Bronchial epithelial cell (primary cell): ENCODE measurements around the gene THEM4. TPM values are rescaled to one million over a fixed set of nuclear protein-coding genes. Genes with fewer than 3 reads are reported as not detected.

Experiments used
- DNase-seq: peaks from one replicate; pipeline ENCODE4 v3.0.0-alpha.2; 2010; ENCODE audit warnings: low read depth
- FAIRE-seq: peaks from 2 replicates; lab custom pipeline; 2011; peaks lifted over from hg19 to GRCh38; lab: Jason Lieb, UNC
- H3K27me3 ChIP-seq: 2 replicates; pipeline ENCODE4 v1.5.1; 2011; ENCODE audit warnings: low read length; ENCODE audit not compliant: control insufficient read depth, insufficient read depth
- H3K36me3 ChIP-seq: 2 replicates; pipeline ENCODE4 v1.5.1; 2011; ENCODE audit warnings: low read length; ENCODE audit not compliant: control insufficient read depth, insufficient read depth
- H3K4me3 ChIP-seq: 2 replicates; pipeline ENCODE4 v1.5.1; 2011; ENCODE audit warnings: mild to moderate bottlenecking, low read depth, low read length, control low read depth
- total RNA-seq: library from RNA; depleted of rRNA; stranded (reverse); fragments of >200 nt; gene quantifications from 2 replicates; pipeline ENCODE4 v1.2.1, GENCODE V29; 2014
- TF ChIP-seq, protein P1 (sequence below): IDR thresholded peaks from 2 replicates; pipeline ENCODE4 v1.5.1; 2011; ENCODE audit warnings: mild to moderate bottlenecking, moderate library complexity, low read length, control low read depth, inconsistent platforms; ENCODE audit not compliant: insufficient read depth, severe bottlenecking

Gene THEM4
- total RNA-seq, 1 donor from 2014 or later, result 9.7 TPM

DNA sequence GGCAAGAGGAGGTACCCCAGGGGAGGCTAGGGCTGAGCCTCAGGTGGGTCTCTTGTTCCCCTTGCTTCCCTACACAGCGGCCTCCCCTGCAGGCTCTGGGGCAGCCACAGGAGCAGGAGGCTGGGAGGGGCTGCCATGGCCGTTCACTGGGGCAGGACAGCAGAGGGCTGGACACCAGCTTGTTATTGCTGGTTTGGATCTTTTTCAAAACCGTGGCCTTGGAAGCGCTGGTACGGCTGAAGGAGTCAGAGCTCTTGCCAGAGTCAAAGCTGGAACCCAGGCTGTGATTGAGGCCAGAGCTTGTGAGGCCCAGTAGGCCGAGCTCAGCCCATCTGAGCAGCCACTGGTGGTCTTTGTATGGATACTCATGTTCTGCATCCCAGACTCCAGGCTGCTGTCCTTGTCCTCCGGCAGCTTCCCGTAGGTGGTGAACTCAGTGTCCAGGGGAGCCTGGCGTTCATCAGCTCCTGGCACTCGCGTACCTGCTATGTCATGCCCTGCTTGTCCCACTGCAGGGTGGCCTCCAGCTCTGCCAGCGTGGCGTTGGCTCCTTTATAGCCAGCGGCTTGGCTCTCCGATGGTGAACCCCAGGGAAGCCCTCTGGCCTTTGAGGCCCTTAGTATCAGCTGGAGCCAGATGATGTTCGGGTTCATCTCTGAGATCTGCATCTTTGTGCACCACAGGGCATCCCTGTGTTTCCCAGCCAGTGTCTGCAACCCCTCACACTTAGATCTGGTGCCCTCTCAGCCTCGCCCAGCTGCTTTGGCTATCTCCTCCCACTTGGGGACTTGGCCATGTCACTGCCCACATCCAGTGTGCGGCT is 40.3 kb upstream of the THEM4 start:
- FAIRE-seq, result no peak
- Histone ChIP-seq H3K27me3 (no peaks in the 10 kb centered on the region), H3K36me3 (no peaks in the 10 kb centered on the region), H3K4me3 (no peak overlapping the region)
- TF ChIP-seq, protein P1, sequence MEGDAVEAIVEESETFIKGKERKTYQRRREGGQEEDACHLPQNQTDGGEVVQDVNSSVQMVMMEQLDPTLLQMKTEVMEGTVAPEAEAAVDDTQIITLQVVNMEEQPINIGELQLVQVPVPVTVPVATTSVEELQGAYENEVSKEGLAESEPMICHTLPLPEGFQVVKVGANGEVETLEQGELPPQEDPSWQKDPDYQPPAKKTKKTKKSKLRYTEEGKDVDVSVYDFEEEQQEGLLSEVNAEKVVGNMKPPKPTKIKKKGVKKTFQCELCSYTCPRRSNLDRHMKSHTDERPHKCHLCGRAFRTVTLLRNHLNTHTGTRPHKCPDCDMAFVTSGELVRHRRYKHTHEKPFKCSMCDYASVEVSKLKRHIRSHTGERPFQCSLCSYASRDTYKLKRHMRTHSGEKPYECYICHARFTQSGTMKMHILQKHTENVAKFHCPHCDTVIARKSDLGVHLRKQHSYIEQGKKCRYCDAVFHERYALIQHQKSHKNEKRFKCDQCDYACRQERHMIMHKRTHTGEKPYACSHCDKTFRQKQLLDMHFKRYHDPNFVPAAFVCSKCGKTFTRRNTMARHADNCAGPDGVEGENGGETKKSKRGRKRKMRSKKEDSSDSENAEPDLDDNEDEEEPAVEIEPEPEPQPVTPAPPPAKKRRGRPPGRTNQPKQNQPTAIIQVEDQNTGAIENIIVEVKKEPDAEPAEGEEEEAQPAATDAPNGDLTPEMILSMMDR, result no peak
- DNase-seq, result no peak

DNA sequence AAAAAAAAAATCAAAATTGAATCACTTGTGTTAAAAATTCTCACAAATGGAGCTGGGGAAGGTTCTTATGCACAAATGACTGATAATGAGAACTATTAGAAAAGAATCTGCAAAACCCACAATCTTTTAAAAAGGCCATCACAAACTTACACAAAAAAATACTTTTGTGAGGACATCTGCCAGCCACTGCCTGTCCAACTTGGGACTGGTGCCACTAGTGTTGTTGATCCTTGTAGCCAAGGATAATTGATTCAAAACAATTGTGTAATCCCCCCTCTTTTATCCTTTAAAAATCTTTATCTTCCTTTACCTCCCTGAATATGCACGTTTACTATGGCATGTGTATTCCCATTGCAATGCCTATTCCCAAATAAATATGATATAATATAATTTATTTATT is 39.2 kb upstream of the THEM4 start:
- TF ChIP-seq, protein P1, result no peak
- no peak for FAIRE-seq
- H3K27me3 ChIP-seq, result no peaks in the 10 kb centered on the region

DNA sequence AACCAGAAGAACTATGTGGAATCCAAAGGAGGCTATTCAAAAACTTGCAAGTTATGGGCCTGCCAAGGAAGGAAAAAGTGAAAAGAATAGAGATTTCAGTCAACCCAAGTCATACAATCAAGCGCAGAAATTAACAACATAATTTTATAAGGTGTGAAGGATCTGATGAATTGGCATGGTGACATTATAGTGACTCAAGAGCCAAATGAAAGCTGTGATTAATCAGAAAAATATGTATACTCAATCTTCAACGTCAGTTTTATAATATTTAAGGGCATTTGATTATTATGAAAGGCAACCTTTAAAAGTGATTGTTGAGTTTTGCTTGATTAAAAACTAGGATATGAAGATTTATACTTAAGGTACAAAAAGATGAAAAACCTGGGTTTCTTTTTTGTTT is 37.8 kb upstream of the THEM4 start:
- FAIRE-seq (no peak), DNase-seq (peak; percentile 81)
- Histone ChIP-seq H3K4me3 (no peak overlapping the region), H3K36me3 (no peaks in the 10 kb centered on the region), H3K27me3 (no peaks in the 10 kb centered on the region)
- TF ChIP-seq, protein P1, result no peak

More for the DNA sequence above, 39.2 kb upstream of the THEM4 start:
- H3K4me3 ChIP-seq, result no peak overlapping the region
- no peaks in the 10 kb centered on the region for H3K36me3 ChIP-seq
- DNase-seq, result no peak

DNA sequence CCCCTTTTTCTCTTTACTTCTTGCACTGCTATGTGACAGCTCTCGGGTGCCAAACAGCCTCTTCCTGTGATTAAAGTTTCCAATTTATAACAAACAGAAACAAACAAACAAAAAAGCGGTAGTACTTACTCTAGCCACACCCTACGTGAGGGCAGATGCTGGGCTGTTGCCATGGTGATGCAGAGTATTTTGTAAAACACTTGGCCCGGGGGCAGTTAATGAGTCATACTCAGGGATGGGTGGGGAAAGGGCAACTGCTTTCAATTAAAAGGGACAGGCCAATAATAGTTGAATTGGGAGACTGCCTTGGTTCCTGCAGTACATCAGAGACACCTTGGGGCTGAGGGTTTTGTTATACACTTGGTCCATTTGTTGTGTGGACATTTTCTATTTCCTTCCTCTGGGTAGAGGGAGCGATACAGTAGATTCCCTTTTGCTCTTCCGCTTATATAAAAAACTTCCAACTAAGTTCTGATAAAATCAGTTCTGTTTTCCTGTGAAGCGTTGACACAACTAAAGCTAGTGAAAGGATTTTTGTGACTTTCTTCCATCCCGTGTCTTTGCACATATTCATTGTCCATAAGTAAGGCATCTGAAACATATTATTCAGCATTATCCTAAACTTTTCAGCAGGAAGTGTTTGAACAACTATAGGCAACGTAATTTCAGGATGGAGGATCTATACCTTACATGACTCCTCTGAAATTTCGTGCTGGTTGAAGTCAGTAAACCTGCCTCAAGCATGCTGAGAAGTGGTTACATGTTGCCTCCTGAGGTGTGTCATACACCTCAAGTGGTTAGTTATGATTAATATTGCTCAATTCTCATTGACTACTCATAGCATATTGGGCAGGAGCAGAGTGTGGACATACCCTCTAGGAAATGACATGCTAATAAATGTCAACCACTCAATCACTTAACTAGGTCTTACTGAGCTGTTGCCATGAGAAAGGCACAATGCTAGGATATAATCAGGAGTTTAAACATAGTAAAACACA is 36.7 kb upstream of the THEM4 start:
- DNase-seq, result peak; percentile 99

DNA sequence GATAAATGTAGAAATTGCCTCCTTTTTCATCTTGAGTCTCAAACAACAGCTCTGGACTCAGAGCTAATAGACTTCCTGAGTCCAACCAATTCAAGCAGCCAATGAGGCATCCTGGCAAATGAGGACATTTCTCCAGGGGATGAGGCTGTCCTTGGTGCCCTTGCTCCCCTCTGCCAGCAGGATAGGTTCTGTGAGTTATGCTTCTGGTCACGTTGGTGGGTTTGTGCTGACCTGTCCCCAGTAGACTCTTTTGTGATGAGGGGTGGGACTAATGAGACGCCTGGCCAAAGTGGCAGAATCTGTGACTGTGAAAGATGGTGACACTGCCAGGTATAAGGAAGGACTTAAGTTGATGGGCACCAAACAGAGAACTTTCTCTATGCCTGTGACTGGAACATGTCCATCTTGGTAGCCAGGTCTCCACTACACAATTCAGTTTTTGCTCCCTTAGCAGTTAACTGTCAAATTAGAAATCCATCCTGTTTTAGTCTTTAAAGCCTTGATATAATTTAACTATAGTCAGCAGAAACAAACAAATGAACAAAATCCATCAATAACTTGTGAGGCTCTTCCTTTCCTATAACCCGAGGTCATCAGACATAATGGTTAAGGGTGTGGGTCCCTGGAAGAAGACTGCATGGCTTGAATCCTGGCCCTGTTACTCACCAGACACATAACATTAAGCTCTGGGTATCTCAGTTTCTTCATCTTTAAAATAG is 35.7 kb upstream of the THEM4 start:
- no peak for DNase-seq
- H3K4me3 ChIP-seq, result no peak overlapping the region
- FAIRE-seq, result no peak

More for the DNA sequence above, 36.7 kb upstream of the THEM4 start:
- Histone ChIP-seq H3K36me3 (no peaks in the 10 kb centered on the region), H3K4me3 (no peak overlapping the region), H3K27me3 (no peaks in the 10 kb centered on the region)
- no peak for FAIRE-seq
- TF ChIP-seq, protein P1, result no peak

More for the DNA sequence above, 35.7 kb upstream of the THEM4 start:
- TF ChIP-seq, protein P1, result no peak
- H3K36me3 ChIP-seq, result no peaks in the 10 kb centered on the region
- no peaks in the 10 kb centered on the region for H3K27me3 ChIP-seq
